Liver (tissue), 9 donors: ENCODE data around the gene ZNF318. TPM values are rescaled to one million over a fixed set of nuclear protein-coding genes. Genes with fewer than 3 reads are reported as not detected.

Experiments used
- DNase-seq: peaks from one replicate; pipeline ENCODE4 v3.0.0-alpha.2; 2017; ENCODE audit warnings: low spot score
- H3K27ac ChIP-seq, 2 donors: one replicate each; pipeline ENCODE4 v1.7.0; 2013; ENCODE audit warnings: inconsistent platforms in 2 of 2, low read length in 2 of 2, control low read depth in 1 of 2, low read depth in 1 of 2, mild to moderate bottlenecking in 1 of 2
- H3K27me3 ChIP-seq, 4 donors: one replicate each; pipeline versions ENCODE4 v1.6.1 to v1.7.0; 2013; ENCODE audit warnings: low read length in 3 of 4, inconsistent platforms in 1 of 4, mild to moderate bottlenecking in 1 of 4, moderate library complexity in 1 of 4; ENCODE audit not compliant: control insufficient read depth in 4 of 4, insufficient read depth in 4 of 4
- H3K36me3 ChIP-seq, 4 donors: one replicate each; pipeline versions ENCODE4 v1.6.1 to v1.7.0; 2013; ENCODE audit warnings: low read length in 3 of 4, mild to moderate bottlenecking in 3 of 4, low read depth in 1 of 4, moderate library complexity in 1 of 4; ENCODE audit not compliant: control insufficient read depth in 4 of 4, insufficient read depth in 3 of 4
- H3K4me1 ChIP-seq, 4 donors: one replicate each; pipeline versions ENCODE4 v1.6.1 to v1.7.0; 2013; ENCODE audit warnings: low read length in 3 of 4, mild to moderate bottlenecking in 3 of 4, moderate library complexity in 1 of 4; ENCODE audit not compliant: control insufficient read depth in 4 of 4, insufficient read depth in 4 of 4
- H3K4me3 ChIP-seq, 3 donors: one replicate each; pipeline versions ENCODE4 v1.6.1 to v1.7.0; 2013; ENCODE audit warnings: low read length in 3 of 3, control low read depth in 1 of 3, low read depth in 1 of 3, mild to moderate bottlenecking in 1 of 3
- H3K9ac ChIP-seq, 2 donors: one replicate each; pipeline ENCODE4 v1.7.0; 2013; ENCODE audit warnings: low read length in 2 of 2, mild to moderate bottlenecking in 2 of 2, moderate library complexity in 2 of 2, control low read depth in 1 of 2, low read depth in 1 of 2
- H3K9me3 ChIP-seq, 4 donors: one replicate each; pipeline versions ENCODE4 v1.6.1 to v1.7.0; 2013; ENCODE audit warnings: low read length in 3 of 4; ENCODE audit not compliant: control insufficient read depth in 4 of 4
- EGR1 ChIP-seq, 2 donors: IDR thresholded peaks; 2 replicates each; pipeline ENCODE4 v1.6.1; 2016 to 2018; ENCODE audit warnings: antibody characterized with exemption in 2 of 2, low read depth in 2 of 2
- FOXA1 ChIP-seq: IDR thresholded peaks from 2 replicates; pipeline ENCODE4 v1.6.1; 2016; ENCODE audit warnings: antibody characterized with exemption
- FOXA2 ChIP-seq: IDR thresholded peaks from 2 replicates; pipeline ENCODE4 v1.6.1; 2016; ENCODE audit warnings: antibody characterized with exemption
- GABPA ChIP-seq, 2 donors: IDR thresholded peaks in 1 of 2; conservative IDR thresholded peaks in 1 of 2; 2 replicates each; pipeline ENCODE4 v1.6.1; 2016; ENCODE audit warnings: antibody characterized with exemption in 2 of 2, mild to moderate bottlenecking in 1 of 2, moderate library complexity in 1 of 2
- HNF4A ChIP-seq, 2 donors: conservative IDR thresholded peaks; 2 replicates each; pipeline ENCODE4 v1.6.1; 2016; ENCODE audit warnings: antibody characterized with exemption in 2 of 2, mild to moderate bottlenecking in 2 of 2
- HNF4G ChIP-seq: IDR thresholded peaks from 2 replicates; pipeline ENCODE4 v1.6.1; 2016; ENCODE audit warnings: antibody characterized with exemption
- JUND ChIP-seq, 2 donors: IDR thresholded peaks; 2 replicates each; pipeline ENCODE4 v1.6.1; 2016; ENCODE audit warnings: antibody characterized with exemption in 2 of 2
- NR2F2 ChIP-seq: IDR thresholded peaks from 2 replicates; pipeline ENCODE4 v1.6.1; 2016; ENCODE audit warnings: antibody characterized with exemption
- RAD21 ChIP-seq, 2 donors: IDR thresholded peaks; 2 replicates each; pipeline ENCODE4 v1.6.1; 2016; ENCODE audit warnings: antibody characterized with exemption in 2 of 2, mild to moderate bottlenecking in 2 of 2
- RXRA ChIP-seq, 2 donors: IDR thresholded peaks; 2 replicates each; pipeline ENCODE4 v1.6.1; 2017 to 2018; ENCODE audit warnings: antibody characterized with exemption in 2 of 2, mild to moderate bottlenecking in 1 of 2
- SP1 ChIP-seq: IDR thresholded peaks from 2 replicates; pipeline ENCODE4 v1.6.1; 2018; ENCODE audit warnings: antibody characterized with exemption, mild to moderate bottlenecking
- TAF1 ChIP-seq: conservative IDR thresholded peaks from 2 replicates; pipeline ENCODE4 v1.6.1; 2016; ENCODE audit warnings: antibody characterized with exemption, mild to moderate bottlenecking
- YY1 ChIP-seq: IDR thresholded peaks from 2 replicates; pipeline ENCODE4 v1.6.1; 2016; ENCODE audit warnings: antibody characterized with exemption, mild to moderate bottlenecking
- WGBS: extraction: QIAGEN DNeasy Blood & Tissue Kit; methylation state at CpG from one replicate; pipeline ENCODE4 v1.1.7; 2013; 5-methylcytosine and 5-hydroxymethylcytosine counted together
- polyA plus RNA-seq, 2 donors: library from polyadenylated mRNA; stranded (reverse) in 1 of 2; unstranded in 1 of 2; fragments of 200-250 nt in 1 of 2; fragments of >200 nt in 1 of 2; fragmentation: Nextera tagmentation in 1 of 2; extraction: Ambion mirVana in 1 of 2; gene quantifications; one replicate each; pipeline versions ENCODE4 v1.2.1 to v1.2.3, GENCODE V29; 2013 to 2015
- total RNA-seq, 2 donors: library from RNA; depleted of rRNA; stranded (reverse); fragments of >200 nt; gene quantifications; one replicate each; pipeline ENCODE4 v1.2.3, GENCODE V29; 2014
- TF ChIP-seq, protein P1 (sequence below): IDR thresholded peaks from 2 replicates; pipeline ENCODE4 v1.6.1; 2016; ENCODE audit warnings: antibody characterized with exemption
- TF ChIP-seq, protein P2 (sequence below): IDR thresholded peaks from 2 replicates; pipeline ENCODE4 v1.6.1; 2016; ENCODE audit warnings: antibody characterized with exemption, mild to moderate bottlenecking
- TF ChIP-seq, protein P3 (sequence below): fragments of 150-350 bp; IDR thresholded peaks from 2 replicates; pipeline ENCODE4 v1.5.1; 2017; ENCODE audit warnings: improper control_type of control experiment, low read depth, low read length; ENCODE audit not compliant: missing input control
- TF ChIP-seq, protein P4 (sequence below): IDR thresholded peaks from 2 replicates; pipeline ENCODE4 v1.6.1; 2016; ENCODE audit warnings: antibody characterized with exemption
- TF ChIP-seq, protein P5 (sequence below): IDR thresholded peaks from 2 replicates; pipeline ENCODE4 v1.6.1; 2016; ENCODE audit warnings: antibody characterized with exemption
- donor health status: healthy.
- donor health status: healthy.
- donor health status: healthy.
- donor health status: healthy.
- donor health status: healthy.

ZNF318 gene
- total and polyA plus RNA-seq, 4 donors = 3.6 to 9.1 (median 4.2) TPM

DNA sequence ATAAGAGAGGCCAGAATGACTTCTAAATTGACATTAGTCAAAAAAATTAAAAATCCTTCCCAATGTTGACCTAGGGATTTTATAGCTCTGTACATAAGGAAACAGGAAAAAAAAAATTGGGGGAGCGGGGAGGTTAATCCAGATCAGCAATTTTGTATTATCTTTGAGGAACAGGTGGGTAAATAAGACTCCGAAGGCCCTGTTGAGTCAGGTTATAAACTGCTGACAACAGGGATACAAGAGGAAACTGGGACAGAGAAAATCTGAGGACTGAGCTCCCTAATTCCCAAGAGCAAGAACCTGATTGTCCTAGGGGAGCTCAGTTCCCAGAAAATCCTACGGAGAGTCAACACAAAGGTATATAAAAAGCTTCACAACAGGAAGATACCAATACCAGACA lies 34.0 kb downstream of the ZNF318 start:
- no peak for DNase-seq
- TF ChIP-seq, protein P1, sequence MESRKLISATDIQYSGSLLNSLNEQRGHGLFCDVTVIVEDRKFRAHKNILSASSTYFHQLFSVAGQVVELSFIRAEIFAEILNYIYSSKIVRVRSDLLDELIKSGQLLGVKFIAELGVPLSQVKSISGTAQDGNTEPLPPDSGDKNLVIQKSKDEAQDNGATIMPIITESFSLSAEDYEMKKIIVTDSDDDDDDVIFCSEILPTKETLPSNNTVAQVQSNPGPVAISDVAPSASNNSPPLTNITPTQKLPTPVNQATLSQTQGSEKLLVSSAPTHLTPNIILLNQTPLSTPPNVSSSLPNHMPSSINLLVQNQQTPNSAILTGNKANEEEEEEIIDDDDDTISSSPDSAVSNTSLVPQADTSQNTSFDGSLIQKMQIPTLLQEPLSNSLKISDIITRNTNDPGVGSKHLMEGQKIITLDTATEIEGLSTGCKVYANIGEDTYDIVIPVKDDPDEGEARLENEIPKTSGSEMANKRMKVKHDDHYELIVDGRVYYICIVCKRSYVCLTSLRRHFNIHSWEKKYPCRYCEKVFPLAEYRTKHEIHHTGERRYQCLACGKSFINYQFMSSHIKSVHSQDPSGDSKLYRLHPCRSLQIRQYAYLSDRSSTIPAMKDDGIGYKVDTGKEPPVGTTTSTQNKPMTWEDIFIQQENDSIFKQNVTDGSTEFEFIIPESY = no peak
- TF ChIP-seq FOXA2 = no peak
- TF ChIP-seq HNF4G = no peak
- TF ChIP-seq EGR1 (IDR thresholded peaks at IDR 0.05; ENCODE audit: low read depth in 2 of 2) = no peak
- no peak for TF ChIP-seq YY1
- TF ChIP-seq RAD21 (IDR thresholded peaks at IDR 0.05) = no peak
- TF ChIP-seq, protein P2, sequence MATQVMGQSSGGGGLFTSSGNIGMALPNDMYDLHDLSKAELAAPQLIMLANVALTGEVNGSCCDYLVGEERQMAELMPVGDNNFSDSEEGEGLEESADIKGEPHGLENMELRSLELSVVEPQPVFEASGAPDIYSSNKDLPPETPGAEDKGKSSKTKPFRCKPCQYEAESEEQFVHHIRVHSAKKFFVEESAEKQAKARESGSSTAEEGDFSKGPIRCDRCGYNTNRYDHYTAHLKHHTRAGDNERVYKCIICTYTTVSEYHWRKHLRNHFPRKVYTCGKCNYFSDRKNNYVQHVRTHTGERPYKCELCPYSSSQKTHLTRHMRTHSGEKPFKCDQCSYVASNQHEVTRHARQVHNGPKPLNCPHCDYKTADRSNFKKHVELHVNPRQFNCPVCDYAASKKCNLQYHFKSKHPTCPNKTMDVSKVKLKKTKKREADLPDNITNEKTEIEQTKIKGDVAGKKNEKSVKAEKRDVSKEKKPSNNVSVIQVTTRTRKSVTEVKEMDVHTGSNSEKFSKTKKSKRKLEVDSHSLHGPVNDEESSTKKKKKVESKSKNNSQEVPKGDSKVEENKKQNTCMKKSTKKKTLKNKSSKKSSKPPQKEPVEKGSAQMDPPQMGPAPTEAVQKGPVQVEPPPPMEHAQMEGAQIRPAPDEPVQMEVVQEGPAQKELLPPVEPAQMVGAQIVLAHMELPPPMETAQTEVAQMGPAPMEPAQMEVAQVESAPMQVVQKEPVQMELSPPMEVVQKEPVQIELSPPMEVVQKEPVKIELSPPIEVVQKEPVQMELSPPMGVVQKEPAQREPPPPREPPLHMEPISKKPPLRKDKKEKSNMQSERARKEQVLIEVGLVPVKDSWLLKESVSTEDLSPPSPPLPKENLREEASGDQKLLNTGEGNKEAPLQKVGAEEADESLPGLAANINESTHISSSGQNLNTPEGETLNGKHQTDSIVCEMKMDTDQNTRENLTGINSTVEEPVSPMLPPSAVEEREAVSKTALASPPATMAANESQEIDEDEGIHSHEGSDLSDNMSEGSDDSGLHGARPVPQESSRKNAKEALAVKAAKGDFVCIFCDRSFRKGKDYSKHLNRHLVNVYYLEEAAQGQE = no peak
- no peak for TF ChIP-seq NR2F2
- TF ChIP-seq, protein P3, sequence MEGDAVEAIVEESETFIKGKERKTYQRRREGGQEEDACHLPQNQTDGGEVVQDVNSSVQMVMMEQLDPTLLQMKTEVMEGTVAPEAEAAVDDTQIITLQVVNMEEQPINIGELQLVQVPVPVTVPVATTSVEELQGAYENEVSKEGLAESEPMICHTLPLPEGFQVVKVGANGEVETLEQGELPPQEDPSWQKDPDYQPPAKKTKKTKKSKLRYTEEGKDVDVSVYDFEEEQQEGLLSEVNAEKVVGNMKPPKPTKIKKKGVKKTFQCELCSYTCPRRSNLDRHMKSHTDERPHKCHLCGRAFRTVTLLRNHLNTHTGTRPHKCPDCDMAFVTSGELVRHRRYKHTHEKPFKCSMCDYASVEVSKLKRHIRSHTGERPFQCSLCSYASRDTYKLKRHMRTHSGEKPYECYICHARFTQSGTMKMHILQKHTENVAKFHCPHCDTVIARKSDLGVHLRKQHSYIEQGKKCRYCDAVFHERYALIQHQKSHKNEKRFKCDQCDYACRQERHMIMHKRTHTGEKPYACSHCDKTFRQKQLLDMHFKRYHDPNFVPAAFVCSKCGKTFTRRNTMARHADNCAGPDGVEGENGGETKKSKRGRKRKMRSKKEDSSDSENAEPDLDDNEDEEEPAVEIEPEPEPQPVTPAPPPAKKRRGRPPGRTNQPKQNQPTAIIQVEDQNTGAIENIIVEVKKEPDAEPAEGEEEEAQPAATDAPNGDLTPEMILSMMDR = no peak
- no peak for TF ChIP-seq SP1
- TF ChIP-seq JUND (IDR thresholded peaks at IDR 0.05) = no peak
- TF ChIP-seq, protein P4, sequence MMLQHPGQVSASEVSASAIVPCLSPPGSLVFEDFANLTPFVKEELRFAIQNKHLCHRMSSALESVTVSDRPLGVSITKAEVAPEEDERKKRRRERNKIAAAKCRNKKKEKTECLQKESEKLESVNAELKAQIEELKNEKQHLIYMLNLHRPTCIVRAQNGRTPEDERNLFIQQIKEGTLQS = no peak
- TF ChIP-seq RXRA (IDR thresholded peaks at IDR 0.05) = no peak
- TF ChIP-seq, protein P5, sequence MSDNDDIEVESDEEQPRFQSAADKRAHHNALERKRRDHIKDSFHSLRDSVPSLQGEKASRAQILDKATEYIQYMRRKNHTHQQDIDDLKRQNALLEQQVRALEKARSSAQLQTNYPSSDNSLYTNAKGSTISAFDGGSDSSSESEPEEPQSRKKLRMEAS = no peak
- TF ChIP-seq GABPA (IDR thresholded peaks at IDR 0.05 in 1 of 2, conservative IDR thresholded peaks at IDR 0.05 in 1 of 2) = no peak
- no peak for TF ChIP-seq HNF4A (conservative IDR thresholded peaks at IDR 0.05)
- no peak for TF ChIP-seq FOXA1
- TF ChIP-seq TAF1 = no peak
- no peak overlapping the region for H3K27ac ChIP-seq
- H3K9ac ChIP-seq = no peak overlapping the region
- WGBS = 79% methylated on average over 3 of the region's 3 CpGs
- no peaks in the 10 kb centered on the region for H3K9me3 ChIP-seq
- no peaks in the 10 kb centered on the region for H3K27me3 ChIP-seq
- no peak overlapping the region for H3K4me3 ChIP-seq
- peaks cover 7 to 26% (median 16%) of the 10 kb centered on the region in 4 donors for H3K36me3 ChIP-seq
- peaks cover 0 to 2% (median 0%) of the 10 kb centered on the region in 4 donors for H3K4me1 ChIP-seq
